ENCODE results near the gene RBBP7. TPM values are rescaled to one million over a fixed set of nuclear protein-coding genes. Genes with fewer than 3 reads are reported as not detected.

The RBBP7 gene
- total RNA-seq, 1 donor from 2014 or later, result 202 TPM

GRCh38 chrX:16825264-16826035 is 44.7 kb downstream of the RBBP7 start:
- Mint-ChIP-seq H3K9me3 (no peaks in the 10 kb centered on the region), H3K4me1 (ENCODE audit: unreplicated experiment) (peaks cover 9% of the 10 kb centered on the region), H3K4me3 (no peak overlapping the region), H3K27me3 (no peaks in the 10 kb centered on the region), H3K27ac (no peak overlapping the region), H3K36me3 (peaks cover 16% of the 10 kb centered on the region)
- DNase-seq (ENCODE audit: extremely low spot score, unreplicated experiment), result no peak
- no peak for TF ChIP-seq CTCF (conservative IDR thresholded peaks at IDR 0.05)

- no peaks in the 10 kb centered on the region for H3K27me3 Mint-ChIP-seq
- no peaks in the 10 kb centered on the region for H3K9me3 Mint-ChIP-seq
- H3K4me1 Mint-ChIP-seq (ENCODE audit: unreplicated experiment), result peaks cover 5% of the 10 kb centered on the region
- no peak for TF ChIP-seq CTCF (conservative IDR thresholded peaks at IDR 0.05)
- H3K36me3 Mint-ChIP-seq, result peaks cover 17% of the 10 kb centered on the region
- DNase-seq (ENCODE audit: extremely low spot score, unreplicated experiment), result no peak
- H3K27ac Mint-ChIP-seq, result no peak overlapping the region
- H3K4me3 Mint-ChIP-seq, result no peak overlapping the region
Measured at GRCh38 chrX:16822723-16823122, 47.4 kb downstream of the RBBP7 start.

- Mint-ChIP-seq H3K4me1 (ENCODE audit: unreplicated experiment) (no peaks in the 10 kb centered on the region), H3K4me3 (no peak overlapping the region), H3K36me3 (peaks cover 21% of the 10 kb centered on the region), H3K9me3 (no peaks in the 10 kb centered on the region), H3K27me3 (no peaks in the 10 kb centered on the region), H3K27ac (peak overlapping the region; percentile 47)
- no peak for DNase-seq (ENCODE audit: extremely low spot score, unreplicated experiment)
- no peak for TF ChIP-seq CTCF (conservative IDR thresholded peaks at IDR 0.05)
Measured at GRCh38 chrX:16819634-16820033, 50.5 kb downstream of the RBBP7 start.

GRCh38 chrX:16814597-16814996 is 55.6 kb downstream of the RBBP7 start:
- no peaks in the 10 kb centered on the region for H3K27me3 Mint-ChIP-seq
- H3K4me1 Mint-ChIP-seq (ENCODE audit: unreplicated experiment), result no peaks in the 10 kb centered on the region
- H3K36me3 Mint-ChIP-seq, result peaks cover 16% of the 10 kb centered on the region
- H3K27ac Mint-ChIP-seq, result no peak overlapping the region
- no peak overlapping the region for H3K4me3 Mint-ChIP-seq
- H3K9me3 Mint-ChIP-seq, result no peaks in the 10 kb centered on the region
- no peak for DNase-seq (ENCODE audit: extremely low spot score, unreplicated experiment)
- TF ChIP-seq CTCF (conservative IDR thresholded peaks at IDR 0.05), result no peak

- Mint-ChIP-seq H3K4me1 (ENCODE audit: unreplicated experiment) (peaks cover 17% of the 10 kb centered on the region), H3K27me3 (no peaks in the 10 kb centered on the region), H3K36me3 (peaks cover 15% of the 10 kb centered on the region), H3K27ac (peak overlapping the region; percentile 59), H3K4me3 (peak overlapping the region; percentile 35), H3K9me3 (no peaks in the 10 kb centered on the region)
- TF ChIP-seq CTCF (conservative IDR thresholded peaks at IDR 0.05), result no peak
- DNase-seq (ENCODE audit: extremely low spot score, unreplicated experiment), result no peak
Measured at GRCh38 chrX:16807976-16808542, 62.1 kb downstream of the RBBP7 start.
